ENCODE measurements around the gene TCL1B.
"Not testable (repeated sequence)": the region's sequence is repeated elsewhere in the genome, so short reads cannot be mapped to it uniquely, and the experiment has no call there.

The TCL1B gene

GRCh38 chr14:95656634-95657033 is 29.6 kb upstream of the TCL1B start:
- TF ChIP-seq POLR2AphosphoS5 (IDR thresholded peaks at IDR 0.05; ENCODE audit: low read depth, low read length), result no peak
- no peak for TF ChIP-seq TAF1 (IDR thresholded peaks at IDR 0.05; ENCODE audit: low read depth, low read length)
- no peak for TF ChIP-seq POLR2A (IDR thresholded peaks at IDR 0.05; ENCODE audit: low read depth, low read length)
- TF ChIP-seq POU2F2 (IDR thresholded peaks at IDR 0.05; ENCODE audit: low read depth, low read length), result no peak
- TF ChIP-seq SPI1 (IDR thresholded peaks at IDR 0.05; ENCODE audit: low read depth, low read length), result no peak
- TF ChIP-seq PAX5 (IDR thresholded peaks at IDR 0.05; ENCODE audit: insufficient read depth, low read length, severe bottlenecking), result no peak

DNA sequence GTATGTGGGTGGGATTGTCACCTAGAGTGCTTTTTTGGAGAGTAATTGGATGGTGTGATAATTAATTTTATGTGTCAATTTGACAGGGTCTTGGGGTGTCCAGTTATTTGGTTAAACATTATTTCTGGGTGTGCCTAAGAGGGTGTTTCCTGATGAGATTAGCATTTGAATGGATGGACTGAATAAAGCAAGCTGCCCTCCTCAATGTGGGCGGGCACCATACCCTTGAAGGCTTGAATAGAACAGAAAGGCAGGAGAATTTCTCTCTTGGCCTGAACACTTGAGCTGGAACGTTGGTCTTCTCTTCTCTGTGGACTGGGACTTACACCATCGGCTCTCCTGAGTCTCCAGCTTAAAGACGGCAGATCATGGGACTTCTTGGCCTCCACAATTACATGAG is 28.8 kb upstream of the TCL1B start:
- TF ChIP-seq POLR2AphosphoS5 (IDR thresholded peaks at IDR 0.05; ENCODE audit: low read depth, low read length), result no peak
- no peak for TF ChIP-seq PAX5 (IDR thresholded peaks at IDR 0.05; ENCODE audit: insufficient read depth, low read length, severe bottlenecking)
- TF ChIP-seq POLR2A (IDR thresholded peaks at IDR 0.05; ENCODE audit: low read depth, low read length), result no peak
- TF ChIP-seq SPI1 (IDR thresholded peaks at IDR 0.05; ENCODE audit: low read depth, low read length), result no peak
- no peak for TF ChIP-seq POU2F2 (IDR thresholded peaks at IDR 0.05; ENCODE audit: low read depth, low read length)
- no peak for TF ChIP-seq TAF1 (IDR thresholded peaks at IDR 0.05; ENCODE audit: low read depth, low read length)
- FAIRE-seq, result no peak
- no peak for DNase-seq (ENCODE audit: insufficient read length, low spot score)

More at GRCh38 chr14:95656634-95657033, 29.6 kb upstream of the TCL1B start:
- FAIRE-seq, result no peak
- DNase-seq (ENCODE audit: insufficient read length, low spot score), result no peak

DNA sequence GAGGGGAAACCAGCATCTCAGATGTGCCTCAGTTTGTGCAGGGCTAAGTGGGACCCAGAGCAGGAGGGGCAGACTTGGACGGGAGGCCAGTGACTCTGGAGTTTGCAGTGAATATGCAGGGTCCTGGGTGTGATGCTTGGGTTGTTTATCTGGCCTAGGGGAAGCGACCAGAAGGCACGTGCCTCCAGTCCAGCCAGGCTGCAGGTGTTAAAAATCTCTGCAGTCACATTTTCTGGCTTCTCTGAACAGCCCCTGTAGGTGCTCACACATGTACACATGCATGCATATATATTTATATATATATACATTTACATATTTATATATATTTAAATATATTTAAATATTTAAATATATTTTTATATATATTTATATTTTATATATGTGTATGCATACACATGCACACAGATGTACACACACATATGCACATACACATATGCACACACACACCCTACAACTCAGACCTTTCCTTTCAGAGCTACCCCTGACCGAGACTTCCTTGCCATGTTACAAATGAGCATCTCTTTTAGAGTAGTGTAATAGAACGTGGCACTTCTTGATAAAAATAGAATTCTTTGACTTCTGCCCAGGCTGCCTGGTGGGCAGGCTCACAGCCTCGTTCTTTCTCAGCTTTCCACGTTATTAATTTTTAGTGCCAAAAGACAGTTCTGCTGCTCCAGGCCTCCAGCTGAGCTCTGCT is 26.8 kb upstream of the TCL1B start:
- no peak for DNase-seq (ENCODE audit: insufficient read length, low spot score)
- no peak for TF ChIP-seq POLR2AphosphoS5 (IDR thresholded peaks at IDR 0.05; ENCODE audit: low read depth, low read length)
- TF ChIP-seq POU2F2 (IDR thresholded peaks at IDR 0.05; ENCODE audit: low read depth, low read length), result no peak
- TF ChIP-seq POLR2A (IDR thresholded peaks at IDR 0.05; ENCODE audit: low read depth, low read length), result no peak
- no peak for TF ChIP-seq SPI1 (IDR thresholded peaks at IDR 0.05; ENCODE audit: low read depth, low read length)
- TF ChIP-seq TAF1 (IDR thresholded peaks at IDR 0.05; ENCODE audit: low read depth, low read length), result no peak
- no peak for FAIRE-seq

- TF ChIP-seq POLR2AphosphoS5 (IDR thresholded peaks at IDR 0.05; ENCODE audit: low read depth, low read length) (no peak), POLR2A (IDR thresholded peaks at IDR 0.05; ENCODE audit: low read depth, low read length) (no peak), POU2F2 (IDR thresholded peaks at IDR 0.05; ENCODE audit: low read depth, low read length) (no peak), PAX5 (IDR thresholded peaks at IDR 0.05; ENCODE audit: insufficient read depth, low read length, severe bottlenecking) (no peak), TAF1 (IDR thresholded peaks at IDR 0.05; ENCODE audit: low read depth, low read length) (no peak), SPI1 (IDR thresholded peaks at IDR 0.05; ENCODE audit: low read depth, low read length) (no peak)
- peak; percentile 38 for FAIRE-seq
- DNase-seq (ENCODE audit: insufficient read length, low spot score), result no peak
Measured at GRCh38 chr14:95659990-95660385, 26.2 kb upstream of the TCL1B start.

- FAIRE-seq (peak; percentile 64), DNase-seq (ENCODE audit: insufficient read length, low spot score) (no peak)
- no peak for TF ChIP-seq SPI1 (IDR thresholded peaks at IDR 0.05; ENCODE audit: low read depth, low read length)
- no peak for TF ChIP-seq TAF1 (IDR thresholded peaks at IDR 0.05; ENCODE audit: low read depth, low read length)
- TF ChIP-seq POLR2AphosphoS5 (IDR thresholded peaks at IDR 0.05; ENCODE audit: low read depth, low read length), result no peak
Measured at GRCh38 chr14:95660651-95661515, 25.3 kb upstream of the TCL1B start.

- FAIRE-seq, result peak; percentile 82
- TF ChIP-seq SPI1 (IDR thresholded peaks at IDR 0.05; ENCODE audit: low read depth, low read length), result peak; percentile 74
- no peak for TF ChIP-seq POLR2AphosphoS5 (IDR thresholded peaks at IDR 0.05; ENCODE audit: low read depth, low read length)
- no peak for DNase-seq (ENCODE audit: insufficient read length, low spot score)
Measured at GRCh38 chr14:95662376-95663186, 23.6 kb upstream of the TCL1B start.

- peak; percentile 86 for FAIRE-seq
- TF ChIP-seq SPI1 (IDR thresholded peaks at IDR 0.05; ENCODE audit: low read depth, low read length), result no peak
- no peak for TF ChIP-seq POLR2A (IDR thresholded peaks at IDR 0.05; ENCODE audit: low read depth, low read length)
- TF ChIP-seq PAX5 (IDR thresholded peaks at IDR 0.05; ENCODE audit: insufficient read depth, low read length, severe bottlenecking), result no peak
- no peak for TF ChIP-seq TAF1 (IDR thresholded peaks at IDR 0.05; ENCODE audit: low read depth, low read length)
- TF ChIP-seq POU2F2 (IDR thresholded peaks at IDR 0.05; ENCODE audit: low read depth, low read length), result no peak
- TF ChIP-seq POLR2AphosphoS5 (IDR thresholded peaks at IDR 0.05; ENCODE audit: low read depth, low read length), result no peak
- no peak for DNase-seq (ENCODE audit: insufficient read length, low spot score)
Measured at GRCh38 chr14:95663226-95663797, 22.9 kb upstream of the TCL1B start.

DNA sequence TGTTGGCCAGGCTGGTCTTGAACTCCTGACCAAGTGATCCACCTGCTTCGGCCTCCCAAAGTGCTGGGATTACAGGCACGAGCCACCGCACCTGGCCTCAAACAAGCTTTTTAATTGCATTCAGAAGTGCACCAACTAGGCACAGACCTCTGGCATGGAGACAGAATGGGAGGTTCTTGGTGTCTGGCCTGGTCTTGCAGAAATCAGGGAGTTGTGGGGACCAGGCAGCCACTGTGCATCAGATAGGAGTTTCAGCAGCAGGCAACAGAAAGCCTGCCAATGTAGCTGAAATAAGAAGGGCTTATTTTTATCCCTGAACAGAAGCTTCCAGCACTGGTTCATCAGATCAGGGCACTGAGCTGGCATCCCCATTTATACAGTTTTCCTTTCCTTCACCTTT is 22.2 kb upstream of the TCL1B start:
- TF ChIP-seq PAX5 (IDR thresholded peaks at IDR 0.05; ENCODE audit: insufficient read depth, low read length, severe bottlenecking) (no peak), TAF1 (IDR thresholded peaks at IDR 0.05; ENCODE audit: low read depth, low read length) (no peak), SPI1 (IDR thresholded peaks at IDR 0.05; ENCODE audit: low read depth, low read length) (no peak)
- FAIRE-seq, result no peak
- DNase-seq (ENCODE audit: insufficient read length, low spot score), result no peak

DNA sequence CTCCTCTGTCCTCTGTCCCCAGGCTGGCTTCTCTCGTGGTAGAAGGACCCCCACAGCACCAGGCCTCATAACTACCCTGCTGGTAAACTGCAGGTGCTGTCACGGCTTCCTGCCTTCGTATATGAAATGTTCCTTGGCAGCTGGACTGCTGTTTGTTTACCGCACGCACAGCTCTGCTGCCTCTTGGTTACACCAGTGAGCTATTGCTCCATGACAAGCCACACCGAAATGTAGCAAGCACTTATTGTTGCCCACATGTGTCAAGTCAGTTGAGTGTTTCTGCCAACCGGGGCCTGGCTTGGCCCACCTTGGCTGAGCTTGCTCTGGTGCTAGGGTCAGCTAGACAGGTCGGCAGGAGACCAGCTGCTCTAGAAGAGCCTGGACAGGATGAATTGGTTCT is 21.7 kb upstream of the TCL1B start:
- FAIRE-seq, result peak; percentile 88
- DNase-seq (ENCODE audit: insufficient read length, low spot score), result no peak
- no peak for TF ChIP-seq SPI1 (IDR thresholded peaks at IDR 0.05; ENCODE audit: low read depth, low read length)
- TF ChIP-seq POU2F2 (IDR thresholded peaks at IDR 0.05; ENCODE audit: low read depth, low read length), result no peak
- TF ChIP-seq POLR2A (IDR thresholded peaks at IDR 0.05; ENCODE audit: low read depth, low read length), result no peak
- no peak for TF ChIP-seq POLR2AphosphoS5 (IDR thresholded peaks at IDR 0.05; ENCODE audit: low read depth, low read length)
- TF ChIP-seq PAX5 (IDR thresholded peaks at IDR 0.05; ENCODE audit: insufficient read depth, low read length, severe bottlenecking), result no peak
- TF ChIP-seq TAF1 (IDR thresholded peaks at IDR 0.05; ENCODE audit: low read depth, low read length), result no peak

- not testable (repeated sequence) for DNase-seq (ENCODE audit: insufficient read length, low spot score); FAIRE-seq
Measured at GRCh38 chr14:95665530-95665929, 20.7 kb upstream of the TCL1B start.

All from GM12891 (cell line).